GM21717 (cell line): ENCODE results near the gene TGFBR3.
"Not testable (repeated sequence)": the region's sequence is repeated elsewhere in the genome, so short reads cannot be mapped to it uniquely, and the experiment has no call there.

Experiments used
- ATAC-seq: cut with Tn5 transposase; IDR thresholded peaks from one replicate; pipeline ENCODE4 v1.9.1; 2021; ENCODE audit warnings: mild to moderate bottlenecking, moderate library complexity; ENCODE audit not compliant: unreplicated experiment

TGFBR3 gene

GRCh38 chr1:91884459-91885212 is 1.3 kb downstream of the TGFBR3 start:
- ATAC-seq = no peak

- ATAC-seq = no peak
Observed at GRCh38 chr1:91883470-91883869, 2.5 kb downstream of the TGFBR3 start.

- ATAC-seq = no peak
Observed at GRCh38 chr1:91881280-91881679, 4.7 kb downstream of the TGFBR3 start.

- no peak for ATAC-seq
Observed at GRCh38 chr1:91879733-91880132, 6.2 kb downstream of the TGFBR3 start.

- ATAC-seq = peak; percentile 39
Observed at GRCh38 chr1:91877574-91878208, 8.3 kb downstream of the TGFBR3 start.

- ATAC-seq = no peak
Observed at GRCh38 chr1:91876781-91877573, 9.0 kb downstream of the TGFBR3 start.

- peak; percentile 93 for ATAC-seq
Observed at GRCh38 chr1:91876040-91876470, 9.9 kb downstream of the TGFBR3 start.

- ATAC-seq = no peak
Observed at GRCh38 chr1:91874167-91874566, 11.8 kb downstream of the TGFBR3 start.

GRCh38 chr1:91872559-91873081 is 13.3 kb downstream of the TGFBR3 start:
- ATAC-seq = no peak

GRCh38 chr1:91872000-91872399 is 14.0 kb downstream of the TGFBR3 start:
- ATAC-seq = no peak

- no peak for ATAC-seq
Observed at GRCh38 chr1:91870322-91870721, 15.6 kb downstream of the TGFBR3 start.

GRCh38 chr1:91866425-91866824 is 19.5 kb downstream of the TGFBR3 start:
- ATAC-seq = no peak

- ATAC-seq = no peak
Observed at GRCh38 chr1:91864017-91864700, 21.8 kb downstream of the TGFBR3 start.

- ATAC-seq = no peak
Observed at GRCh38 chr1:91863498-91863897, 22.5 kb downstream of the TGFBR3 start.

GRCh38 chr1:91862120-91862519 is 23.8 kb downstream of the TGFBR3 start:
- no peak for ATAC-seq

GRCh38 chr1:91857557-91858239 is 28.3 kb downstream of the TGFBR3 start:
- ATAC-seq = no peak

GRCh38 chr1:91856996-91857395 is 29.0 kb downstream of the TGFBR3 start:
- no peak for ATAC-seq

- ATAC-seq = no peak
Observed at GRCh38 chr1:91854852-91855534, 31.0 kb downstream of the TGFBR3 start.

GRCh38 chr1:91853397-91853796 is 32.6 kb downstream of the TGFBR3 start:
- no peak for ATAC-seq

- ATAC-seq = not testable (repeated sequence)
Observed at GRCh38 chr1:91852011-91852410, 33.9 kb downstream of the TGFBR3 start.
